H1 (cell line): Measurements from ENCODE around the gene C4orf33. TPM values are rescaled to one million over a fixed set of nuclear protein-coding genes. Genes with fewer than 3 reads are reported as not detected.

Source experiments
- ASH2L ChIP-seq: fragments of 200-600, 300-600 bp; sonication (generic); IDR thresholded peaks from one replicate; pipeline ENCODE4 v1.7.1; 2017; ENCODE audit warnings: low read length
- BRCA1 ChIP-seq: IDR thresholded peaks from 2 replicates; pipeline ENCODE4 v1.6.1; 2012; ENCODE audit warnings: low read depth, low read length, improper control_type of control experiment
- NANOG ChIP-seq: IDR thresholded peaks from 2 replicates; pipeline ENCODE4 v1.6.1; 2011; ENCODE audit warnings: low read length, low read depth, mild to moderate bottlenecking, inconsistent platforms; ENCODE audit not compliant: insufficient read depth, poor library complexity, severe bottlenecking
- polyA plus RNA-seq, 7 experiments: library from polyadenylated mRNA; depleted of rRNA in 3 of 7; stranded (reverse) in 5 of 7; unstranded in 2 of 7; fragments of >200 nt in 5 of 7; fragments of 200-250 nt in 2 of 7; gene quantifications; 1 replicate in 5 of 7; 2 replicates in 1 of 7; 4 replicates in 1 of 7; pipeline versions ENCODE4 v1.2.1 to v1.2.3, GENCODE V29; 2011 to 2013; ENCODE audit warnings: missing spikeins in 2 of 7, mixed read lengths in 2 of 7
- total RNA-seq: library from RNA; stranded (reverse); fragmentation: NEBNext Ultra II Directional; extraction: Animal tissue kit (Norgen Biotek cat#: 25700); gene quantifications from 2 replicates; pipeline ENCODE4 v1.2.1, GENCODE V29; 2021

C4orf33 gene
- total and polyA plus RNA-seq, 2 of the 8 experiments (the other 6 are each of a cell fraction or from before 2014, with no cell fraction given), result 3.4 to 6.0 TPM

GRCh38 chr4:129085472-129085871 lies 10.5 kb upstream of the C4orf33 start (continued):
- no peak for TF ChIP-seq NANOG
- TF ChIP-seq ASH2L, result no peak
- TF ChIP-seq BRCA1, result no peak
